SK-N-SH (cell line): ENCODE measurements around the gene FAM53A. TPM values are rescaled to one million over a fixed set of nuclear protein-coding genes. Genes with fewer than 3 reads are reported as not detected.

Source experiments
- CTCF ChIA-PET: fragments of 300-600, 350-600 bp; formaldehyde crosslinking; extraction: SDS; loops from one replicate; lab custom pipeline; 2021; lab: Yijun Ruan, JAX
- POLR2A ChIA-PET: fragments of 350-600 bp; sonication (Branson Sonifier 250); formaldehyde crosslinking; extraction: SDS; loops from one replicate; lab custom pipeline; 2020; ENCODE audit warnings: antibody characterized with exemption, inconsistent platforms; lab: Yijun Ruan, JAX
- DNase-seq: peaks from one replicate; pipeline ENCODE4 v3.0.0; 2012
- H2AFZ ChIP-seq: fragments of 200-600 bp; sonication (generic); 2 replicates; pipeline ENCODE4 v1.8.1; 2016; ENCODE audit warnings: antibody characterized with exemption, mild to moderate bottlenecking, low read depth
- H3F3A ChIP-seq: fragments of 200-600 bp; sonication (generic); replicated peaks from 2 replicates; pipeline ENCODE3; 2016; ENCODE audit warnings: antibody characterized with exemption, mild to moderate bottlenecking; ENCODE audit not compliant: insufficient read depth
- H3K27ac ChIP-seq, 2 experiments: fragments of 200-500 bp in 1 of 2; fragments of 200-600 bp in 1 of 2; sonication (Bioruptor generic) in 1 of 2; sonication (generic), shearing (Covaris generic) in 1 of 2; 2 replicates each; pipeline versions ENCODE4 v1.5.1 to v1.6.1; 2014 to 2016; ENCODE audit warnings: low read depth in 2 of 2, inconsistent platforms in 1 of 2, low read length in 1 of 2, mild to moderate bottlenecking in 1 of 2, mixed read lengths in 1 of 2
- H3K27me3 ChIP-seq: fragments of 200-600 bp; sonication (generic), shearing (Covaris generic); 2 replicates; pipeline ENCODE4 v1.6.1; 2016; ENCODE audit warnings: mixed run types; ENCODE audit not compliant: insufficient read depth
- H3K36me3 ChIP-seq, 2 experiments: fragments of 200-500 bp in 1 of 2; fragments of 200-600 bp in 1 of 2; sonication (Bioruptor generic) in 1 of 2; sonication (generic) in 1 of 2; replicated peaks in 1 of 2; 2 replicates each; pipeline versions ENCODE3 to v1.5.1; 2014 to 2016; ENCODE audit warnings: low read length in 1 of 2, mild to moderate bottlenecking in 1 of 2; ENCODE audit not compliant: insufficient read depth in 2 of 2, control insufficient read depth in 1 of 2
- H3K4me1 ChIP-seq, 2 experiments: fragments of 200-500 bp in 1 of 2; fragments of 200-600 bp in 1 of 2; sonication (Bioruptor generic) in 1 of 2; sonication (generic), shearing (Covaris generic) in 1 of 2; 2 replicates each; pipeline versions ENCODE4 v1.5.1 to v1.6.1; 2014 to 2016; ENCODE audit warnings: low read depth in 1 of 2, low read length in 1 of 2, mixed run types in 1 of 2; ENCODE audit not compliant: insufficient read depth in 2 of 2, control insufficient read depth in 1 of 2
- H3K4me2 ChIP-seq: fragments of 200-600 bp; sonication (generic), shearing (Covaris generic); 2 replicates; pipeline ENCODE4 v1.6.1; 2017; ENCODE audit warnings: mixed run types
- H3K4me3 ChIP-seq, 2 experiments: fragments of 200-500 bp in 1 of 2; fragments of 200-600 bp in 1 of 2; sonication (Bioruptor generic) in 1 of 2; sonication (generic), shearing (Covaris generic) in 1 of 2; 2 replicates each; pipeline versions ENCODE4 v1.5.1 to v1.8.1; 2014 to 2016; ENCODE audit warnings: low read depth in 2 of 2, inconsistent platforms in 1 of 2, low read length in 1 of 2, mild to moderate bottlenecking in 1 of 2, mixed read lengths in 1 of 2, moderate library complexity in 1 of 2
- H3K79me2 ChIP-seq: fragments of 200-600 bp; sonication (generic); 2 replicates; pipeline ENCODE4 v1.8.1; 2017; ENCODE audit warnings: mild to moderate bottlenecking; ENCODE audit not compliant: insufficient read depth
- H3K9ac ChIP-seq: fragments of 200-600 bp; sonication (generic); 2 replicates; pipeline ENCODE4 v1.6.1; 2017; ENCODE audit warnings: mixed run types
- H3K9me2 ChIP-seq: fragments of 200-600 bp; sonication (generic); 2 replicates; pipeline ENCODE4 v1.6.1; 2017; ENCODE audit warnings: mixed run types
- H3K9me3 ChIP-seq: fragments of 200-600 bp; sonication (generic); 2 replicates; pipeline ENCODE4 v1.6.1; 2017; ENCODE audit warnings: mixed run types, mild to moderate bottlenecking, moderate library complexity
- H4K20me1 ChIP-seq: fragments of 200-600 bp; sonication (generic); 2 replicates; pipeline ENCODE4 v1.6.1; 2017; ENCODE audit warnings: mild to moderate bottlenecking, mixed run types; ENCODE audit not compliant: insufficient read depth
- CHD2 ChIP-seq: fragments of 150-350 bp; IDR thresholded peaks from 2 replicates; pipeline ENCODE4 v1.6.1; 2018; ENCODE audit warnings: low read length; ENCODE audit not compliant: partially characterized antibody
- CTCF ChIP-seq: fragments of 200-600 bp; sonication (generic); IDR thresholded peaks from 2 replicates; pipeline ENCODE4 v1.6.1; 2017; ENCODE audit warnings: antibody characterized with exemption, mild to moderate bottlenecking, moderate library complexity
- EP300 ChIP-seq, 2 experiments: IDR thresholded peaks; 2 replicates each; pipeline versions ENCODE4 v1.4.0 to v1.6.1; 2012; ENCODE audit warnings: borderline replicate concordance in 1 of 2, low read depth in 1 of 2, low read length in 1 of 2
- EZH2phosphoT487 ChIP-seq: fragments of 200-600 bp; sonication (generic); IDR thresholded peaks from 2 replicates; pipeline ENCODE4 v1.6.1; 2017; ENCODE audit warnings: low read depth, mixed run types, mild to moderate bottlenecking, antibody characterized with exemption, moderate library complexity, borderline replicate concordance
- FOSL2 ChIP-seq: IDR thresholded peaks from 2 replicates; pipeline ENCODE4 v1.4.0; 2012; ENCODE audit warnings: low read depth, mild to moderate bottlenecking, moderate library complexity, borderline replicate concordance
- GATA2 ChIP-seq: sonication (generic); formaldehyde crosslinking; IDR thresholded peaks from 2 replicates; pipeline ENCODE4 v1.5.0; 2020; ENCODE audit warnings: mild to moderate bottlenecking, missing genetic modification reagents
- MEF2A ChIP-seq: IDR thresholded peaks from 2 replicates; pipeline ENCODE4 v1.4.0; 2012; ENCODE audit warnings: low read depth, borderline replicate concordance
- MXI1 ChIP-seq: IDR thresholded peaks from 2 replicates; pipeline ENCODE4 v1.6.1; 2012; ENCODE audit warnings: mild to moderate bottlenecking, low read depth, low read length, improper control_type of control experiment
- PBX3 ChIP-seq: IDR thresholded peaks from 2 replicates; pipeline ENCODE4; 2012
- RCOR1 ChIP-seq: fragments of 150-350 bp; IDR thresholded peaks from 2 replicates; pipeline ENCODE4 v1.6.1; 2017; ENCODE audit warnings: antibody characterized with exemption, low read length
- TAF1 ChIP-seq: IDR thresholded peaks from 2 replicates; pipeline ENCODE4 v1.6.1; 2012; ENCODE audit warnings: low read depth, mild to moderate bottlenecking, low read length, moderate library complexity, borderline replicate concordance
- WGBS: methylation state at CpG from one replicate; pipeline ENCODE4 v1.1.6; 2017; ENCODE audit warnings: low lambda C conversion rate; 5-methylcytosine and 5-hydroxymethylcytosine counted together
- polyA plus RNA-seq, 3 experiments: library from polyadenylated mRNA; depleted of rRNA; stranded (reverse); fragments of >200 nt; gene quantifications; 2 replicates each; pipeline ENCODE4 v1.2.3, GENCODE V29; 2012
- TF ChIP-seq, protein P1 (sequence below): IDR thresholded peaks from 2 replicates; pipeline ENCODE4 v1.6.1; 2012; ENCODE audit warnings: mild to moderate bottlenecking, low read depth, low read length, moderate library complexity

Gene FAM53A
- polyA plus RNA-seq, 1 of the 3 experiments (the other 2 are of a cell fraction) = 7.6 TPM

DNA sequence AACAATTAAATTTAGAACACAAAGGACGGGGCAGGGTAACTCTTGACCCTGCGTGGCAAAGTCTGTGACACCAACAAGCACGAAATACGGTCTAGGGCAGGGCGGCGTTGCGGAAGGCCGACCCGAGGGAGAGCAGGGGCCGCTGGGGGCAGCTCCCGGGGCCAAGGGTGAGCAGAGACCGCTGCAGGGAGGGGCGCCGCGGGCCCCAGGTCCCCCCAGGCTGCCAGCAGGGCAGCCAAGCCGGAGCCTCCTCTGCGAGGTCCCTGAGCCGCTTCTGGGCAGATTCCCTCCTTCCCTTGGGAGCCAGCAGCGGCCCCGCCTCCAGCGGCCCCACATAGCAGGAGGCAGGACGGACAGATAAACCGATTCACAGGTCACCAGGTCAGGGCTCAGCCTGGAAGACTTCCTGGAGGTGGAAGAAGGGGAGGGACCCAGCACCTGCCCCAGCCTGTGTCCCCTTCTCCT lies 90.2 kb downstream of the FAM53A start:
- Histone ChIP-seq H2AFZ (no peak overlapping the region), H3K4me3 (no peak overlapping the region), H3K9ac (no peak overlapping the region), H3K36me3 (no peaks in the 10 kb centered on the region), H3K79me2 (no peaks in the 10 kb centered on the region), H3K27ac (no peak overlapping the region), H3F3A (no peaks in the 10 kb centered on the region), H3K9me3 (peaks cover 14% of the 10 kb centered on the region), H3K9me2 (no peaks in the 10 kb centered on the region), H4K20me1 (0 out of 2 replicates have a peak, but pooled peaks cover 5% of the 10 kb centered on the region), H3K4me2 (peak overlapping the region; percentile 57; the same call in 1 of the 2 replicates), H3K27me3 (peaks cover 38% of the 10 kb centered on the region), H3K4me1 (peaks cover 0 to 7% of the 10 kb centered on the region in 2 experiments; a peak in 1 of 4 replicates)
- TF ChIP-seq MEF2A (no peak), TAF1 (no peak), CTCF (no peak), MXI1 (no peak), FOSL2 (no peak)
- TF ChIP-seq, protein P1, sequence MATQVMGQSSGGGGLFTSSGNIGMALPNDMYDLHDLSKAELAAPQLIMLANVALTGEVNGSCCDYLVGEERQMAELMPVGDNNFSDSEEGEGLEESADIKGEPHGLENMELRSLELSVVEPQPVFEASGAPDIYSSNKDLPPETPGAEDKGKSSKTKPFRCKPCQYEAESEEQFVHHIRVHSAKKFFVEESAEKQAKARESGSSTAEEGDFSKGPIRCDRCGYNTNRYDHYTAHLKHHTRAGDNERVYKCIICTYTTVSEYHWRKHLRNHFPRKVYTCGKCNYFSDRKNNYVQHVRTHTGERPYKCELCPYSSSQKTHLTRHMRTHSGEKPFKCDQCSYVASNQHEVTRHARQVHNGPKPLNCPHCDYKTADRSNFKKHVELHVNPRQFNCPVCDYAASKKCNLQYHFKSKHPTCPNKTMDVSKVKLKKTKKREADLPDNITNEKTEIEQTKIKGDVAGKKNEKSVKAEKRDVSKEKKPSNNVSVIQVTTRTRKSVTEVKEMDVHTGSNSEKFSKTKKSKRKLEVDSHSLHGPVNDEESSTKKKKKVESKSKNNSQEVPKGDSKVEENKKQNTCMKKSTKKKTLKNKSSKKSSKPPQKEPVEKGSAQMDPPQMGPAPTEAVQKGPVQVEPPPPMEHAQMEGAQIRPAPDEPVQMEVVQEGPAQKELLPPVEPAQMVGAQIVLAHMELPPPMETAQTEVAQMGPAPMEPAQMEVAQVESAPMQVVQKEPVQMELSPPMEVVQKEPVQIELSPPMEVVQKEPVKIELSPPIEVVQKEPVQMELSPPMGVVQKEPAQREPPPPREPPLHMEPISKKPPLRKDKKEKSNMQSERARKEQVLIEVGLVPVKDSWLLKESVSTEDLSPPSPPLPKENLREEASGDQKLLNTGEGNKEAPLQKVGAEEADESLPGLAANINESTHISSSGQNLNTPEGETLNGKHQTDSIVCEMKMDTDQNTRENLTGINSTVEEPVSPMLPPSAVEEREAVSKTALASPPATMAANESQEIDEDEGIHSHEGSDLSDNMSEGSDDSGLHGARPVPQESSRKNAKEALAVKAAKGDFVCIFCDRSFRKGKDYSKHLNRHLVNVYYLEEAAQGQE = no peak
- WGBS = 10% methylated on average over 14 of the region's 23 CpGs
- POLR2A ChIA-PET = interaction anchor here (1.1 kb wide), 1 partner anchor 11 kb away, joined by 3 read pairs; no protein-coding TSS in a partner anchor
- peak; percentile 60 for DNase-seq
- CTCF ChIA-PET = interaction anchor here (3.2 kb wide), 1 partner anchor 238 kb away, joined by 10 read pairs; no protein-coding TSS in a partner anchor

- CTCF ChIA-PET = interaction anchor here (0.7 to 3.2 kb wide), 3 partner anchors 12 to 238 kb away, joined by 3 to 10 read pairs (median 3); no protein-coding TSS in a partner anchor
- Histone ChIP-seq H2AFZ (no peak overlapping the region), H3K9me2 (no peaks in the 10 kb centered on the region), H3K4me1 (peaks cover 0 to 7% of the 10 kb centered on the region in 2 experiments; a peak in 1 of 4 replicates), H3K36me3 (no peaks in the 10 kb centered on the region), H3K4me2 (peak overlapping the region; percentile 57), H3F3A (no peaks in the 10 kb centered on the region), H3K27ac (no peak overlapping the region), H3K4me3 (no peak overlapping the region), H3K79me2 (no peaks in the 10 kb centered on the region), H3K9me3 (peaks cover 15% of the 10 kb centered on the region), H3K9ac (no peak overlapping the region), H4K20me1 (0 out of 2 replicates have a peak, but pooled peaks cover 5% of the 10 kb centered on the region), H3K27me3 (peaks cover 38% of the 10 kb centered on the region)
- TF ChIP-seq EZH2phosphoT487 (no peak), RCOR1 (peak; percentile 80; the same call in 1 of the 2 replicates), PBX3 (no peak), CHD2 (peak; percentile 67), MXI1 (0 out of 2 replicates have a peak, but pooled peaks have one; percentile 29), GATA2 (peak; percentile 74), EP300 (IDR thresholded peaks at IDR 0.05; ENCODE audit: borderline replicate concordance in 1 of 2, low read depth in 1 of 2, low read length in 1 of 2) (peak in 1 of 2 experiments; percentile 30; a peak in 1 of 4 replicates)
- peak; percentile 90 for DNase-seq
- POLR2A ChIA-PET = interaction anchor here (1.1 kb wide), 1 partner anchor 12 kb away, joined by 3 read pairs; no protein-coding TSS in a partner anchor
- WGBS = 13% methylated on average over 19 of the region's 19 CpGs
These were observed 90.7 kb downstream of the FAM53A start for GRCh38 chr4:1593458-1593857.
